GM18858 (cell line): ENCODE results near the gene LAS1L.
"Not testable (repeated sequence)": the region's sequence is repeated elsewhere in the genome, so short reads cannot be mapped to it uniquely, and the experiment has no call there.

Source experiments
- ATAC-seq: cut with Tn5 transposase; IDR thresholded peaks from one replicate; pipeline ENCODE4 v1.9.1; 2021; ENCODE audit not compliant: unreplicated experiment

LAS1L gene

DNA sequence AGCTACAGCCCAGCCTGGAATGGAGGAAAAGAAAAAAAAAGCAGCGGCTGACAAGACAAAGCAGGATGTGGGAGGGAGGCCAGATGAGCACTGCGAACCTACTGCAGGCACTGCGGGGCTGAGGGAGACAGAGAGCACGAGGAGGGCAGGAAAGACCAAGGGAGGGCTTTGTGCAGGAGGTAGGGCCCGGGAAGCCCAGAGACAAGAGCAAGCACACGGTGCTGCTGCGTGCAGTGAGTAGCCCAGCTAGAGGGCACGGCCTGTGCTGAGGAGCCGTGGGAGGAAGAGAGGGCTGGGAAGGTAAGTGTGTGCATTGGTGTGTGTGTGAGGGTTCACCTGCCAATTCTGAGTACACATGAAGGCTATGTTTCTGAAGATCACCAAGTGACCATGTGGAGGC, 15.6 kb downstream of the LAS1L start:
- not testable (repeated sequence) for ATAC-seq

DNA sequence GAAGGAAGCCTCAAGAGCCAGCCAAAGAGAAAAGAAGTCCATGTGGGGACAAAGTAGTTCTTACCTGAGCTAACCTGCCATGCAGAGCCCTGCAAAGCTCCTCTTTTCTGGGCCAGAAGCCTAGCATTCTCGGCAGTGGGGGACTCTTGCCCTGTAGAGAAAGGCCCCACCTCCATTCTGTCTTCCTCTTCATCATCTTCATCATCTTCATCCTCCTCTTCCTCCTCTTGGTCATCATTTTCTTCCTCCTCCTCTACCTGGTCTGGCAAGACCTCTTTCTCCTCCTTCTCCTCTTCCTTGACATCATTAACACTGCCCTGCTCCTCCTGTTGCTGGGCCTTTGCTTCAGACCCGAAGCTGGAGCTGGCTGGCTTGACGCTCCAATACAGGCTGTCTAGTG, 16.7 kb downstream of the LAS1L start:
- ATAC-seq, result no peak

DNA sequence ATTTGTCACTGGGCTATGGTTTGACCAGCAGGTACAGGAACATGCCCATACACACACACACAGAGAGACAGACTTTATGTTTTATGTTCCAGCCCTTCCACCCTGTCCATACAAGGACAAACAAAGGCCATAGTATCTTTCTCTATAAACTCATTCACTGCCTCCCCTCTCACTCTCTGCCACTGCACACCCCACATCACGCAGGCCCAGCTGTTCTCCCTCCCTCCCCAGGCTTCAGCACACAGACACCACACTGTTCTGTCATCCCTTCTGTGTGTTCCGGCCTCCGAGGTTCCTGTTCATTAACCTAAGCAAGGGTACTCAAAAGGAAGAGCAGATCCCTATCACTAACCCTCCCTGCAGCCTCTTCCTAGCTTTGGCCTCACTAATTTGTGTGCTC, 17.8 kb downstream of the LAS1L start:
- no peak for ATAC-seq

DNA sequence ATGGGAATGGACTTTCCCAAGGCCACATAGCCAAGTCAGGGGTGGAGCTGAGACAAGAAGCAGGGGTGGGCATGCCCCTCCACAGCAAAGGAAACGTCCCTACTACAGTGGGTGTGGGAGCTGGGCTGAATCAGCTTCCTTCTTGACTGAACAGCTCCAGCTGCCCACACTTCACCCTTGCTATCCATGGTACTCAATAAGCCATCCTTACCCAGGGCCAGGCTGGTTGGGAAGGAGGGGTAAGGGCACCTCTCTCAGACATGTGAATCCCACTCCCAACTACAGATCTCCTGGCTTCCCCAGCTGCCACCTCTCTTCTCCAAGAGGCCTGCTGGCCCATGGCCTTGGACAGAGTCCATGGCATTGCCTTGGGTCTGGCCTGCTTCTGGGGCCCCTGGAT, 21.0 kb downstream of the LAS1L start:
- ATAC-seq, result no peak

DNA sequence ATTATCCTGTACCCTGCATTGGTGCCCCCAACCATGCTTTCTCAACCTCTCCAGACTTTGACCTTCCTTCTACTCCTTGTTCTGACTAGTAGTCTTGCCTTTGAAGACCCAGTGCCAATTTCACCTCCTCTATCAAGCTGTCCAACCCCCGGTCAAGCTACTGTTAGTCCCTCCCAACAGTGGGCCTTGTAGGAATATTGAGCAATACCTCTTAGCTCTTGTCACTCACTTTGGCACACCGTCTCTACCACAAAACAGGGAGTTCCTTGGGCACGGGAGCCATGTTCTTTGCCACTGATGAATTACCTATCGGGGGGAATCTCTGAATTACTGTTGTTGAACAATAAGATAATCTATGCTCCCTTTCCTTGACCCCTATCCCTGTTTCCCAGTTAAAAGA, 25.2 kb downstream of the LAS1L start:
- no peak for ATAC-seq

DNA sequence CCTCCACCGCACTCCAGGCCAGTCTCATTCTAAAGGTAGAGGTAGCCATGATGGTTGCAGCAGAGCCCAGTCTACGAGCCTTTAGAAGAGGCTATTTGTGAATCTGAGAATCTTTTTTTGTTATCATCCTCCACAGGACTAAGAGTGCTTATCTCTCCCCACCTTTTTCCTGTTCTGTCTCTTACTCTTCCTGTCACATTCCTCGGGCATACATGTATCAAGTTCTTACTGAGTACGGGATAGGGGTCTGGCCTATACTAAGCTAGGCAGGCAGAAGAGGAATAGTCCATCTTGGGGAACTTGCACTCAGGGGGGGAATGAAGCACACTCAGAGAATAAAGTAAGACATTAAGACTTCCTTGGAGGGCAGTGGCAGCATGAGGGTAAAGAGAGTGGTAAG, 25.7 kb downstream of the LAS1L start:
- ATAC-seq, result no peak

DNA sequence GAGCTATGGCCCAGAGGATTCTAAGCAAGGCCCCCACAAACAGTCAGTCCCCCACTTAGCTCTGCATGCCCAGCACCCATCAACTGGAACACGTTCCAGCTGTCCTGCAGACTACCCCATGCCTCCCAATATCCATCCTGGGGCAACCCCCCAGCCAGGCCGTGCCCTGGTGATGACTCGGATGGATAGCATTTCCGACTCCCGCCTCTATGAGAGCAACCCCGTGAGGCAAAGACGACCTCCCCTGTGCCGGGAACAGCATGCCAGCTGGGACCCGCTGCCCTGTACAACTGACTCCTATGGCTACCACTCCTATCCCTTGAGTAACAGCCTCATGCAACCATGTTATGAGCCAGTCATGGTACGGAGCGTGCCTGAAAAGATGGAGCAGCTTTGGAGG, 32.0 kb downstream of the LAS1L start:
- ATAC-seq, result no peak

DNA sequence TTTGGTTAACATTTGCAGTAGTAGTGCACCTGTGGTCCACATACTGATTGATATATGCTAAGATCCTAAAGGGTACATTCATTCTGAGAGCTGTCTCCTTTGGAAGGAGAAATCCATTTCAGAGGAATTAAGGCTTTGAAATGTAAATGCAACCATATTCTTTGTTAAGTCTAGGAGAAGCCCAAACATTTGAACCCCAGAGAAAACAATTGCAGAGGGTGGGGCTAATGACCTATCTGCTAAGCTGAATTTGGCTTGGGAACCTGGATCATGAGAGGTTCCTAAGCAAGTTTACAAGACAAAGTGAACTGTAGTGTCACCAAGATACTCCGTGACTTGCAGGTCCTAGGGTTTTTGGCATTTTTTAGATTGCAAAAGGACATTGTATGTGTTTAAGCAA, 41.2 kb downstream of the LAS1L start:
- no peak for ATAC-seq

DNA sequence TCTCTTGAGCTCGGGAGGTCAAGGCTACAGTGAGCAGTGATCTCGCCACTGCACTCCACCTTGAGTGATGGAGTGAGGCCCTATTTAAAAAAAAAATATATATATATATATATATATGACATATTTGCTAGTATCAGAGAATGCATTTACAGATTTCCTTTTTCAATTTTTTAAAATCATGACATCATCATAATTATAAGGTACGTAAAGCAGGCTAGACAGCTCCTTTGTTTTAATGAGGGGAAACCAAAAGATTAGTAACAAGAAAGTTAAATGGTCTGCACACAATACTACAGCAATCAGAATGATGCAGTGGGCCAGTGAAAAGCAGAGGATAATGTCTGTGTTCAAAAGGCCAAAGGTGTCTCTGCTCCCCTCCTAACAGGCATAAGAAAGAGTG, 43.0 kb downstream of the LAS1L start:
- ATAC-seq, result no peak

DNA sequence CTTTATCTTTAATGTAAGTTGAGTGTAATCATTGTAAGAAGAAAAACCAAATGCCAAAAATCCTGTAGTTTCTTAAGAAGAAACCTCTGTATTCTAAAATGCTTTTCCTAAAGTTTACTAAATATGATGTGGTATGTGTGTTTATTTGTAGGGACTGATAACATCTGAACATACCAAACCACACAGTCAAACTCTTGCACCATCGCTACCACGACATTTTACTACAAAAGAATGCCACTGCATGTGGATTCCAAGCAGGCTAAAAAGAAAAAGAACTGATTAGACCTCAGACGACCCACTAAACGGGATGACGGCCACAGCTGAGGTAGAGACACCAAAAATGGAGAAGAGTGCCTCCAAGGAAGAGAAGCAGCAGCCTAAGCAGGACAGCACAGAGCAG, 46.1 kb downstream of the LAS1L start:
- no peak for ATAC-seq

DNA sequence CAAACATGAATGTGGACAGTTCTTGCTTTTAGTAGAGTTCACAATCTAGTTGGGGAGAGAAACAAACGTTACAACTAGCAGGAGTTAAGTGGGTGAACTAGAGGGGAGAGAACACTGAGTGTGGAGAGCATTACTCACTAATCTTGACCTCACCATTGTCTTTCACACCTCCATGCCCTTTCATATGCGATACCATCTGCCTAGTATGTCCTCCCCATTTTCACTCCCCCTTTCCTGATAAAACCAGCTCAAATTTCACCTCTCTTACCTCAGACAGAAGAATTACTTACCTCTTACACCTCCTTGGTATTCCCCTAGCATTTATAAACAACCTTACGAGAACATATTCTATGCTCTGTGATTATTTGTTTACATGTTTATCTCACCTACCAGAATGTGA, 53.6 kb downstream of the LAS1L start:
- no peak for ATAC-seq

DNA sequence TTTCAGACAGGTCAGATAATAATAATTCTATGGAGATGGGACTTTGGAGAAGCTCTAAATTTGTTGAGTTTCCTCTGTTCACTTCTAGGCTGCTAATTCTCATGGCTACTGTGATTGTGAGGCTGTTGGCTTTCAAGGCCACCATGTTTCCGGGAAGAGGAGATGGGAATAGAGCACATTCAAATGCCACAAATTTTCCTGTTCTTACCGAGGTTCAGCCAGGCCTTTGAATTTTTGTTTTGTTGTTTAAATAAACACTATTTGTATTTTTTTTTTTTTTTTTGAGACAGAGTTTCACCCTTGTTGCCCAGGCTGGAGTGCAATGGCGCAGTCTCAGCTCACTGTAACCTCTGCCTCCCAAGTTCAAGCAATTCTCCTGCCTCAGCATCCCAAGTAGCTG, 55.5 kb downstream of the LAS1L start:
- ATAC-seq, result not testable (repeated sequence)

DNA sequence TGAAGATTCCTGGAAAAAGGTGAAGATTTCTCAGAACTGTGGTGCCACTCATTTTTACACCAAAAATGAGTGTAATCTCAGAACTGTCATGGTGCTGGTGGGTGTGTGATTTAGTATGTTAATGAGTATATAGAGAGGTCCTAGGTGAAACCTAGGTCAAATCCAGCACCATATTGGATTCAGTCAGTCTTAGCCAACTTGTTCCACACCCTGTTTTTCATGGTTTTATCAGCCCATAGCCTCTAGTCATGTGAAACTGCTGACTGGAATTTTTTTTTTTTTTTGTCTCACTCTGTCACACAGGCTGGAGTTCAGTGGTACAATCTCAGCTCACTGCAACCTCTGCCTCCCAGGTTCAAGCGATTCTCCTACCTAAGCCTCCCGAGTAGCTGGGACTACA, 58.0 kb downstream of the LAS1L start:
- no peak for ATAC-seq

DNA sequence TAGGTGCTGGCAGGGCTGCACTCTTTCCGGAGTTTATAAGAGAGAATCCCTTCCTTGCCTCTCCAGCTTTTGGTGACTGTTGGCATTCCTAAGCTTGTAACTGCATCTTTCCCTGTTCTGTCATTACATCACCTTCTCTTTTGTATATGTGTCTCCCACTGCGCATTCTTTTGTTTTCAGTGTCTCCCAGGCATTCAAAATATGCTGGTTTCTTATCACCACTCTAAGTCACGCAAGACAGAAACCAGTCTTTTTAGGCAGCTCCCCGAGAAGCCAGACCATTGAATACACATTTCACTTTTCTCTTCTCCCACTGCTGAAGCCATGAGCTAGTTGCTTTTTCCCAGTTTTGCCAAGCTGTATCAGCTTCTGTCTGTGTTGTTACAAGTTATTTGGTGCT, 71.0 kb downstream of the LAS1L start:
- ATAC-seq, result no peak
